Activated naive CD4-positive, alpha-beta T cell treated with anti-CD3 and anti-CD28 coated beads for 36 hours (primary cell): Measurements from ENCODE around the gene KCNQ2. TPM values are rescaled to one million over a fixed set of nuclear protein-coding genes. Genes with fewer than 3 reads are reported as not detected.
A peak's percentile ranks its signal among the peaks of the same experiment; 100 is the strongest.

Experiments used
- CTCF ChIA-PET: fragments of 350-600 bp; sonication (Branson Sonifier 250); formaldehyde crosslinking; loops from one replicate; lab custom pipeline; 2021; ENCODE audit warnings: antibody characterized with exemption; lab: Charles Lee
- DNase-seq: peaks from one replicate; pipeline ENCODE4 v3.0.0-alpha.2; 2020
- H3K27ac Mint-ChIP-seq: one replicate; pipeline ENCODE4 v1.8.0; 2021; ENCODE audit warnings: mild to moderate bottlenecking, mixed read lengths
- H3K27me3 Mint-ChIP-seq: one replicate; pipeline ENCODE4 v1.8.0; 2021; ENCODE audit warnings: low read depth, mixed read lengths
- H3K36me3 Mint-ChIP-seq: one replicate; pipeline ENCODE4 v1.8.0; 2021; ENCODE audit warnings: low read depth, mixed read lengths
- H3K4me1 Mint-ChIP-seq: one replicate; pipeline ENCODE4 v1.8.0; 2021; ENCODE audit warnings: low read depth, mixed read lengths
- H3K4me3 Mint-ChIP-seq: one replicate; pipeline ENCODE4 v1.8.0; 2021; ENCODE audit warnings: mild to moderate bottlenecking, moderate library complexity, mixed read lengths
- H3K9me3 Mint-ChIP-seq: one replicate; pipeline ENCODE4 v1.8.0; 2021; ENCODE audit warnings: mixed read lengths
- intact Hi-C: fragments of 100-400 bp; cut with micrococcal nuclease; formaldehyde crosslinking; loops from one replicate; pipeline ENCODE4 v1.15.1; 2023
- total RNA-seq, 2 experiments: library from RNA; stranded (reverse); gene quantifications; one replicate each; pipeline ENCODE4 v1.2.3, GENCODE V29; 2021

KCNQ2 gene
- total RNA-seq, 2 experiments from 2014 or later, result not detected

DNA sequence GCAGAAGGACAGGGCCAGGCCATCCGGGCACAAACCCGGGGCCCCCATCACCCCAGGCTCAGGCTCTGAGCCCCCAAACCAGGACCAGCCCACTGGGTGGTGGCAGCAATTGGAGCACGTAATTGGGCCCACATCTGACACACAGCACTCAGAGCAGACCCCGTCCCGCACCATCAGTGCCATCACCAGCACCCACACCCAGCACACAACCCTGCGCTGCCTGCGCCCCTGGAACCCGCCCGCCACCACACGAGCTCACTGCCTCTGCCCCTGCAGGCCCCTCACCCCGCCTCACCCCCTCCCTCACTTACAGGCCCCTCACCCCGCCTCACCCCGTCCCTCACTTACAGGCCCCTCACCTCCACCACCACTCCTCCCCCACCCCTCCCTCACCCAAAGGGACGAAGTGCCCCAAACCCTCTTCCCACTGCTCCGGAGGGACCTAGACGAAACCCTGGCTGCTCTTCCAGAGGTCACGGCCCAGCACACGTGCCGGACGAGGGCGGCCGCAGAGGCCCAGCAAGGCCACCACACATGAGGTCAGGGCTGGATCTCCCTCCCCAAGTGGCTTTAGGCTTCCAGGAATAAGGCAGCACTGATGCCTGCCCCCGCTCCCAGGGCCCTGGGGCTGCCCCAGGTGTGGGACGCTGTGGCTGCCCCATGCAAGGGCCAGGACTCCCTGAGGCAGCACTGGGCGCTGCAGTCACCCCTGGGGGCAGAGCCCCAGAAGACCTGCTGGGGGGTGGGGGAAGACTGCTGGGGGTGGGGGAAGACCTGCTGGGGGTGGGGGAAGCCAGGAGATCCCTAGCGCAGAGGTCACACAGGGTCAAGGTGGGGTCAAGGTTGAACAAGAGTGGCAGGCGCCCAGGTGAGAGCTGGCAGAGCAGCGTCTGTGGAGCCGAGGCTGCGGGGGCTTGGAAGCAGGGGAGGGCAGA lies 22.4 kb downstream of the KCNQ2 start:
- H3K36me3 Mint-ChIP-seq, result no peaks in the 10 kb centered on the region
- no peaks in the 10 kb centered on the region for H3K4me1 Mint-ChIP-seq
- no peaks in the 10 kb centered on the region for H3K9me3 Mint-ChIP-seq
- H3K27me3 Mint-ChIP-seq, result peaks cover 25% of the 10 kb centered on the region
- DNase-seq, result no peak
- H3K4me3 Mint-ChIP-seq, result no peak overlapping the region
- CTCF ChIA-PET, result no interaction called here
- H3K27ac Mint-ChIP-seq, result no peak overlapping the region
- intact Hi-C loops, result no loop called here

GRCh38 chr20:63449025-63449424 lies 23.4 kb downstream of the KCNQ2 start:
- Mint-ChIP-seq H3K27me3 (peaks cover 18% of the 10 kb centered on the region), H3K4me1 (no peaks in the 10 kb centered on the region), H3K27ac (no peak overlapping the region)

DNA sequence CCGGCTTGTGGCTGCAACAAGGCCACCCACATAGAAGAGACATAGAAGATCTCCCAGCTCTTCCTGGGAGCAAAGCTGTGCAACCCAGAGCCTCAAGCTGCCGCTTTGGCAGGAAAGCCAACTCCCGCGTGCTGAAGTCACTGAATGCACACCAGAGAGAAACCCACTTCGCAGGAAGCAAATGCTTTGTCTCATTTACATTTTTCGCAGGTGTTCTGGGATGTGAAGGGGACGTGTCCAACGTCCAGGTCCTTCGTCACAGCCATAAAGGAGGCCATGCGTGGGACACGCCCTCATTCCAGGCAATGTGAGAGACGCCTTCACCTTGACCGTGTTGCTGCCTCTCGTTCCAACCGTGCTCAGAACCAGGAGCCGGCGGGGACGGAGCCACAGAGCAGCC lies 24.4 kb downstream of the KCNQ2 start:
- Mint-ChIP-seq H3K9me3 (no peaks in the 10 kb centered on the region), H3K4me3 (no peak overlapping the region), H3K36me3 (no peaks in the 10 kb centered on the region), H3K27me3 (peaks cover 12% of the 10 kb centered on the region), H3K27ac (no peak overlapping the region), H3K4me1 (no peaks in the 10 kb centered on the region)
- CTCF ChIA-PET, result no interaction called here
- DNase-seq, result no peak
- intact Hi-C loops, result no loop called here

More at GRCh38 chr20:63449025-63449424, 23.4 kb downstream of the KCNQ2 start:
- DNase-seq, result no peak
- no peak overlapping the region for H3K4me3 Mint-ChIP-seq
- intact Hi-C loops, result no loop called here
- no peaks in the 10 kb centered on the region for H3K36me3 Mint-ChIP-seq
- H3K9me3 Mint-ChIP-seq, result no peaks in the 10 kb centered on the region
- CTCF ChIA-PET, result no interaction called here

- Mint-ChIP-seq H3K4me3 (no peak overlapping the region), H3K4me1 (peaks cover 7% of the 10 kb centered on the region), H3K27me3 (peaks cover 12% of the 10 kb centered on the region), H3K36me3 (no peaks in the 10 kb centered on the region), H3K9me3 (peaks cover 4% of the 10 kb centered on the region), H3K27ac (no peak overlapping the region)
- CTCF ChIA-PET, result no interaction called here
- intact Hi-C loops, result no loop called here
- DNase-seq, result no peak
Measured at GRCh38 chr20:63447320-63447719, 25.1 kb downstream of the KCNQ2 start.

- H3K4me3 Mint-ChIP-seq, result no peak overlapping the region
- peaks cover 16% of the 10 kb centered on the region for H3K4me1 Mint-ChIP-seq
- intact Hi-C loops, result no loop called here
- H3K27me3 Mint-ChIP-seq, result peaks cover 12% of the 10 kb centered on the region
- DNase-seq, result no peak
- H3K36me3 Mint-ChIP-seq, result no peaks in the 10 kb centered on the region
- H3K27ac Mint-ChIP-seq, result no peak overlapping the region
- H3K9me3 Mint-ChIP-seq, result peaks cover 6% of the 10 kb centered on the region
- CTCF ChIA-PET, result interaction anchor here (0.7 to 1.2 kb wide), 2 partner anchors 9 to 50 kb away, joined by 3 to 4 read pairs; no protein-coding TSS in a partner anchor
Measured at GRCh38 chr20:63446216-63447024, 26.0 kb downstream of the KCNQ2 start.

DNA sequence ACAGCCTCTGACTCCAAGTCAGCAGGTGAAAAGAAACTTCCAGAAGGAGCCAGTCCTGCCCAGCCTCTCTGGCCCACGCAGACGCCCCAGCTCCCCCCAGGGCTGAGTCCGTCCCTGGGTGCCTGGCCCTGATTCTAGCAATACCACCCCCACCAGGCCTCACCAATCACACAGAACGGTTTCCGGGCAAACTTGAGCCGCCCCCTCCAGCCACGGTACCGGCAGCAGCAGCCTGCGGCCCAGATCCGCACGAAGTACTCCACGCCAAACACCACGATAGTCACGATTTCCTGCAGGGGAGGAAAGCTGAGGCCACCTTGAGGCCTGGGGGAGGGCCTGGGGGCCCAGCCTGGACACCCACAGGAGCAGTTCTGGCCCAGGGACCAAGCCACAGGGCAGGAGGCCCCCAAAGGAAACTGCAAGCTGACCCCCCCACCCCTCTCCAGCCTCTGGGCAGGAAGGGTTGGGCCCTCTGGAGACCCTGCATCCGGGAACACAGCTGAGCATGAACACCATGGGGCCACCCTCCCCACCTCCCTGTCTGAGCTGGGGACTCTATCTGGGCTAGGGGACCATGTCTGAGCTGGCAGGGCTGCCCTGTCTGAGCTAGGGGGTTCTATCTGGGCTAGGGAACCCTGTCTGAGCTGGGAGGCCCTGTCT lies 27.2 kb downstream of the KCNQ2 start:
- Mint-ChIP-seq H3K27me3 (peaks cover 11% of the 10 kb centered on the region), H3K27ac (no peak overlapping the region), H3K4me3 (no peak overlapping the region), H3K9me3 (peaks cover 6% of the 10 kb centered on the region), H3K4me1 (peaks cover 20% of the 10 kb centered on the region), H3K36me3 (no peaks in the 10 kb centered on the region)
- intact Hi-C loops, result no loop called here
- DNase-seq, result no peak
- CTCF ChIA-PET, result interaction anchor here (0.7 to 1.2 kb wide), 2 partner anchors 8 to 51 kb away, joined by 3 to 4 read pairs; no protein-coding TSS in a partner anchor

DNA sequence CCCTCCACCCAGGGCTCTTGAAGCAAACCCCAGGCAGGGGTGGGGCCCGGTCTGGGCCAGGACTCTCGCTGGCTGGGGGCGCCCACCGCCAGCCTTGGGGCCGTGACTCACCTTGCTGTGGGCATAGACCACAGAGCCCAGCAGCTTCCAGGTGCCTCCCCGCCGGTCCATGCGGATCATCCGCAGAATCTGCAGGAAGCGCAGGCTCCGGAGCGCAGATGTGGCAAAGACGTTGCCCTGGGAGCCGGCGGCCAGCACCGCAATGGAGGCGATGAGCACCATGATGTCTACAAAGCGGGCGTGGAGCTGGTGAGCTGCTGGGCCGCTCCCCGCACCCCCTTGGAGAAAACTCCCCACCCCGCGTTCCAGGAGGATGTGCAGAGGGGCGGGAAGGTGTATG lies 27.9 kb downstream of the KCNQ2 start:
- Mint-ChIP-seq H3K4me3 (no peak overlapping the region), H3K4me1 (peaks cover 20% of the 10 kb centered on the region), H3K9me3 (peaks cover 6% of the 10 kb centered on the region), H3K27me3 (peaks cover 11% of the 10 kb centered on the region), H3K27ac (no peak overlapping the region), H3K36me3 (no peaks in the 10 kb centered on the region)
- intact Hi-C loops, result loop anchor here (5.0 kb wide), 3 partner anchors 33 to 193 kb away; partner anchors contain the start of gene PTK6
- no peak for DNase-seq
- CTCF ChIA-PET, result no interaction called here

- intact Hi-C loops, result loop anchor here (5.0 kb wide), 3 partner anchors 34 to 194 kb away; partner anchors contain the start of gene PTK6
- Mint-ChIP-seq H3K36me3 (no peaks in the 10 kb centered on the region), H3K9me3 (peaks cover 6% of the 10 kb centered on the region), H3K4me1 (peaks cover 20% of the 10 kb centered on the region), H3K27ac (no peak overlapping the region), H3K27me3 (peaks cover 9% of the 10 kb centered on the region), H3K4me3 (no peak overlapping the region)
- no peak for DNase-seq
- CTCF ChIA-PET, result interaction anchor here (0.6 kb wide), 1 partner anchor 41 kb away, joined by 3 read pairs; no protein-coding TSS in a partner anchor
Measured at GRCh38 chr20:63443606-63444395, 28.7 kb downstream of the KCNQ2 start.

GRCh38 chr20:63442100-63442493 lies 30.4 kb downstream of the KCNQ2 start:
- H3K27ac Mint-ChIP-seq, result no peak overlapping the region
- H3K4me1 Mint-ChIP-seq, result peaks cover 20% of the 10 kb centered on the region
- peaks cover 6% of the 10 kb centered on the region for H3K9me3 Mint-ChIP-seq
- no peak overlapping the region for H3K4me3 Mint-ChIP-seq
- H3K27me3 Mint-ChIP-seq, result peaks cover 1% of the 10 kb centered on the region
- intact Hi-C loops, result loop anchor here (5.0 kb wide), 3 partner anchors 35 to 195 kb away; partner anchors contain the start of gene PTK6
- no peaks in the 10 kb centered on the region for H3K36me3 Mint-ChIP-seq
- peak; percentile 85 for DNase-seq
- CTCF ChIA-PET, result interaction anchor here (0.6 to 1.2 kb wide), 3 partner anchors 33 to 688 kb away, joined by 3 read pairs; no protein-coding TSS in a partner anchor

DNA sequence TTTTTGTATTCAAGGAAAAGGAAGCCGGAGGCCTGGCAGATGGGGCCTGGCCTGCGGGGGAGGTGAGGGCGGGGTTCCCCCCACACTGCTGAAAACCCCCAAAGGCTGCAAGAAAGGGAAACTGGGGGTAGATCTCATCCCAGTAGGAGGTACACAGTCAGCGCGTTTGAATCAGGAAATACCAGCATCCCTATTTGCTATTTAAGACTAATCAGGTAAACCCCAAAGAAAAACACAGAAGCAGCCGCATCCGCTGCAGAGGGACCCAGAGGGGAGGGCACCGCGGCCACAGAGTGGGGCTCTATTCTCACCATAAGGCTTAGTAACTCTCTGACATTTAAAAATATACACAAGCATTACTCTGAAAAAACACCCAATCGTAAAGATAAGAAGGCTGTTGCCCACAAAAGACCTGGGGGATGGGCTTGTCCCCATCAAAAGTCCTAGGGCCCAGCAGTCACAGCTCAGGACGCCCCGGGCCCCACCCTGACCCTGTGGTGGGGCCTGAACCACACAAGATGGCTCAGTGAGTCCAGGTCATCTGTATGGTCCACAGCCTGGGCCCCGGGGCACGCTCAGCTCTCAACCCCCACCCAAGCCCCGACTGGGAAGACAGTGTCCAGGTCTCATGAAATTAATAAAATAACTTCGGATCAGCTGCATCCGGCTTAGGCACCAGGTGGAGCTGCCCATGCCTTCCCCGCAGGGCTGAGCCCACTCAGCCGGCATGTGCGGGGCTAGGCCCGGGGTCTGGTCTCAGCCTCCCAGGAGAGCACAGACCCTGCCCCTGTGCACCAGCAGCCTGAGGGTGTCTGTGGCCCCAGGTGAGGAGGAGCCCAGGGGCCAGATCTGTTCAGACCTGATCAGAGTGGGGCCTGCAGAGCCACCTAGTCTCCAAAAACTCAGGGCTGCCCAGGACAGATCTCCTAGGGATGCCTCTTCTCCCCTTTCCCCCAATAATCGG lies 31.0 kb downstream of the KCNQ2 start:
- CTCF ChIA-PET, result interaction anchor here (1.0 to 1.2 kb wide), 2 partner anchors 33 to 39 kb away, joined by 3 read pairs; no protein-coding TSS in a partner anchor
- peak overlapping the region; percentile 46 for H3K27ac Mint-ChIP-seq
- H3K9me3 Mint-ChIP-seq, result peaks cover 6% of the 10 kb centered on the region
- intact Hi-C loops, result loop anchor here (5.0 kb wide), 3 partner anchors 36 to 196 kb away; partner anchors contain the start of gene PTK6
- no peaks in the 10 kb centered on the region for H3K27me3 Mint-ChIP-seq
- no peak overlapping the region for H3K4me3 Mint-ChIP-seq
- peak; percentile 88 for DNase-seq
- no peaks in the 10 kb centered on the region for H3K36me3 Mint-ChIP-seq
- H3K4me1 Mint-ChIP-seq, result peaks cover 20% of the 10 kb centered on the region
